Measurements from ENCODE around the gene DHX8.

GRCh38 chr17:43521389-43521788 is 37.6 kb downstream of the DHX8 start:
- TF ChIP-seq POLR2A (IDR thresholded peaks at IDR 0.05; ENCODE audit: borderline replicate concordance, extremely low read depth, insufficient read depth, insufficient read length), result no peak
- TF ChIP-seq, protein P1, sequence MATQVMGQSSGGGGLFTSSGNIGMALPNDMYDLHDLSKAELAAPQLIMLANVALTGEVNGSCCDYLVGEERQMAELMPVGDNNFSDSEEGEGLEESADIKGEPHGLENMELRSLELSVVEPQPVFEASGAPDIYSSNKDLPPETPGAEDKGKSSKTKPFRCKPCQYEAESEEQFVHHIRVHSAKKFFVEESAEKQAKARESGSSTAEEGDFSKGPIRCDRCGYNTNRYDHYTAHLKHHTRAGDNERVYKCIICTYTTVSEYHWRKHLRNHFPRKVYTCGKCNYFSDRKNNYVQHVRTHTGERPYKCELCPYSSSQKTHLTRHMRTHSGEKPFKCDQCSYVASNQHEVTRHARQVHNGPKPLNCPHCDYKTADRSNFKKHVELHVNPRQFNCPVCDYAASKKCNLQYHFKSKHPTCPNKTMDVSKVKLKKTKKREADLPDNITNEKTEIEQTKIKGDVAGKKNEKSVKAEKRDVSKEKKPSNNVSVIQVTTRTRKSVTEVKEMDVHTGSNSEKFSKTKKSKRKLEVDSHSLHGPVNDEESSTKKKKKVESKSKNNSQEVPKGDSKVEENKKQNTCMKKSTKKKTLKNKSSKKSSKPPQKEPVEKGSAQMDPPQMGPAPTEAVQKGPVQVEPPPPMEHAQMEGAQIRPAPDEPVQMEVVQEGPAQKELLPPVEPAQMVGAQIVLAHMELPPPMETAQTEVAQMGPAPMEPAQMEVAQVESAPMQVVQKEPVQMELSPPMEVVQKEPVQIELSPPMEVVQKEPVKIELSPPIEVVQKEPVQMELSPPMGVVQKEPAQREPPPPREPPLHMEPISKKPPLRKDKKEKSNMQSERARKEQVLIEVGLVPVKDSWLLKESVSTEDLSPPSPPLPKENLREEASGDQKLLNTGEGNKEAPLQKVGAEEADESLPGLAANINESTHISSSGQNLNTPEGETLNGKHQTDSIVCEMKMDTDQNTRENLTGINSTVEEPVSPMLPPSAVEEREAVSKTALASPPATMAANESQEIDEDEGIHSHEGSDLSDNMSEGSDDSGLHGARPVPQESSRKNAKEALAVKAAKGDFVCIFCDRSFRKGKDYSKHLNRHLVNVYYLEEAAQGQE (IDR thresholded peaks at IDR 0.05; ENCODE audit: low read depth), result no peak
- TF ChIP-seq CTCF (IDR thresholded peaks at IDR 0.05 in 2 of 3, conservative IDR thresholded peaks at IDR 0.05 in 1 of 3; ENCODE audit: borderline replicate concordance in 1 of 3, insufficient read depth in 1 of 3, low read depth in 2 of 3, low read length in 2 of 3), result no peak
- TF ChIP-seq EZH2 (IDR thresholded peaks at IDR 0.05), result no peak
- no peak for TF ChIP-seq ELF1 (IDR thresholded peaks at IDR 0.05; ENCODE audit: borderline replicate concordance, low read depth)
- no peak for TF ChIP-seq ZNF274 (IDR thresholded peaks at IDR 0.05; ENCODE audit: low read depth, low read length)

Data from HCT116 (cell line).